NOMO-1 (cell line): ENCODE data around the gene LYPLAL1.
"Not testable (repeated sequence)": the region's sequence is repeated elsewhere in the genome, so short reads cannot be mapped to it uniquely, and the experiment has no call there.

ENCODE experiments used
- DNase-seq, 2 experiments: peaks; one replicate each; lab custom pipeline; 2025; ENCODE audit not compliant: unreplicated experiment in 2 of 2; lab: John Stamatoyannopoulos, UW

LYPLAL1 gene

DNA sequence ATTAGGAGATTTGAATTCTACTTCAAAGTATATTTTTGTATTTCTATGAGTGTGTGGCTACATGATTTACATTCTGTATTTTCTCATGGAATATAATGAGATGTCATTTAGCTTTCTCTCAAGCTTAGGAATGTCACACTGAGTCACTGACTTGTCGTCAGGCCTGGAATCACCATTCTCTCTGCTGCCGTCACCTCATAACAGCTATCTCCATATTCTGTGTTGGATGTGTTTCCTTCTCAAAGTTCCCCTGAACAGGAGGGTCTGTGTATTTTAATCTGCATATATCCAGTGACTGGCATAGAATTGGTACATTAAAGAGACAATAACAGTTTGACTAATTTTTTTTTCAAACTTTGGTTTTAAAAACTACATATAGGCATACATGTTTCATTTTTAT, 35.9 kb downstream of the LYPLAL1 start:
- DNase-seq, result no peak

GRCh38 chr1:219210067-219210466, 36.4 kb downstream of the LYPLAL1 start:
- DNase-seq, result no peak

DNA sequence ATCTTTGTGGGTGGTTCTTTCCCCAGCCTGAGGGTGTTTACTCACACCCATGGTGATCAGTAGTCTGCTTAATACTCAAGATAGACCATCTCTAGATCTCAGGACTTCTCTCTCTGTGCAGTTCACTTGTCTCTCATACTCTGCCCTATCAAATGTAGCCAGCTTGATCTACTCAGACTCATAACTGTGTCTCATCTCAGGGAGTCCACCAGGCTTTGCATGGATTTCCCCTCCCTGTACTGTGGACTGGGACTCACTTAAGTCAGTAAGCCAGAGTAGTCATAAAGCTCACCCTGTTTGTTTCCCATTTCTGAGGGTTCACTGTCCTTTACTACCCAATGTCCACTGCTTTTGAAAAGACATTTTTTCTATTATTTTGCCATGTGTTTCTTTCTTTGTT, 41.8 kb downstream of the LYPLAL1 start:
- DNase-seq, result no peak

- no peak for DNase-seq
Observed at GRCh38 chr1:219220945-219221344, 47.3 kb downstream of the LYPLAL1 start.

- DNase-seq, result no peak
Observed at GRCh38 chr1:219223496-219223895, 49.8 kb downstream of the LYPLAL1 start.

DNA sequence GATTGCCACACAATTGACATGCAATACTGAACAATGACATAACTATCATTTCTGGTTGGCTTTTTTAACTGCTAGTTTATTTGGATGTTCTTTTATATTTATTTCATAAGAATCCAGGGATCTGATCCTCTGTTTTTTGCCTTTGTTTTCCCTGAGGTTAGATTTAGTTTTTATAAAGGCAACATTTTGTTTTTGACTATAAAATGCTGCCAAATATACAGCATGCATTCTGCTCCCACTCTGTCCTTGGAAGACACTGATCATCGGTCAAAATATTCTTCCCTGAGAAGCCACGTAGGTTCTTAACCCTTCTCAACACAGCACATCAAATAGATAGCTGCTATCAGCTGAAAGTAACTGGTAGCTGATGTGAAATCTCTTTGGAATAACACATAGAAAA, 52.5 kb downstream of the LYPLAL1 start:
- DNase-seq, result no peak

- peak in 1 of 2 experiments; percentile 4 for DNase-seq
Observed at GRCh38 chr1:219227360-219228057, 53.8 kb downstream of the LYPLAL1 start.

DNA sequence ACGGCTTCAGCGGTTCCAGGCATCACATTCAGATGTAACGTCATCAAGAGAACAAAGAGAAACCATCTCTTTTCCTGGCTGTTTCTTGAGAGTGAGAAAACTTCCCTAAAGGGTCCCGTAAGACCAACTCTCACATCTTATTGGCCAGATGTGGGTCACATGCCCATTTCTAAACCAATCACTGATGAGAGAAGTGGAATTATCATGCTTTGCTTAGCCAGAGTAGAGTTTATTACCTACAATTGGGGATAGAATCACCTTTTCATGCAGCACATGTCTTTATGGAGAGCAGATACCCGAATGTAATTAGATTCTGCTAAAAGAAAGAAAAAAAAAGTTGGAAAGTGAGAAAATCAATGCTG, 54.4 kb downstream of the LYPLAL1 start:
- no peak for DNase-seq

- no peak for DNase-seq
Observed at GRCh38 chr1:219232890-219233289, 59.2 kb downstream of the LYPLAL1 start.

- DNase-seq, result no peak
Observed at GRCh38 chr1:219235903-219236481, 62.3 kb downstream of the LYPLAL1 start.

DNA sequence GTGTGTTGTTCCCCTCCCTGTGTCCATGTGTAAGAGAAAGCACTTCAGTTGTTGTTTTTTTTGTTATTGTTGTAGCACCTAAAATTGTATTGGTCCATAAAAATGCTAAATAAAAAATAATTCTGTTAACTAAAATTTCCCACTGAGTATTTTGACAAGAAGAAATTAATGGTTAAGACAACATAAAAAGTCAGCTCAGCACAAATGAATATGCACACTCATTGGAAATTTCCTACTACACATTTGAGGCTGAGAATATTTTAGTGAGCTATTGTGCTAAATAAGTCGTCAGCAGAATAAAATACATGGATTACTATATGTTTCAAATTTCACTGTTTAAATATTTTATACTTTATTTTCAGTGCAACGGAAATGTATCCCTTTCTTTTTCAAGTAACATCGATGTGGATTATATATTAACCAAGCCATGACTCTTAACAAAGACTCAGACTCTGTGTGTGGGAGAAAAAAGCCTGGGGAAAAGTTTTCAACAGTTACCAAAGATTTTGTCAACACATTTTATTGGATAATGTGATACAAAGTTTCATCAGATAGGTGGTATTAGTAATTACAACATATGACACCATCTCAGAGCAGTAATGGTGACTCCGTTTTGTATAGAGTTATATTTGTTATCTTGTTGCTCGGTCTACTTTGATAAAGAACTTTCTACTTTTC, 63.4 kb downstream of the LYPLAL1 start:
- no peak for DNase-seq

GRCh38 chr1:219239518-219239917, 65.8 kb downstream of the LYPLAL1 start:
- DNase-seq, result no peak

- DNase-seq, result no peak
Observed at GRCh38 chr1:219244864-219245263, 71.2 kb downstream of the LYPLAL1 start.

DNA sequence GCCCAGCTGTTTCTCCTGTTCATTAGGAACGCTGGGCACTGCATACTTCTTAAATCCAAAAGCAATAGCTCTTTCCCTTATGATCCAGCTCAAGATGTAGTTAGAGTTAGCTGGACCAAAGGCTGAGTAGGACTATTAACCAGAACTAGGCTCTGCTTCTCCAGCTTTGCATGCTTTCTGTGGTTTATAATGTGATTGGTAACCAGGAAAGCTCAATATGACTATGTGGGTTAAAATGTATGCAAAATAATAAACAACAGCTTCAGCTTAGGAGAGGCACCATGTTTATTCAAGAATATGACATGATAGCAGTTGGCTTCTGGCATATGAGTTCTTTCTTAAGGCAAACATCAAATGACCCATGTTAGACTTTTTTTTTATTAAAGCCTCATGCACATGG, 73.8 kb downstream of the LYPLAL1 start:
- no peak for DNase-seq

DNA sequence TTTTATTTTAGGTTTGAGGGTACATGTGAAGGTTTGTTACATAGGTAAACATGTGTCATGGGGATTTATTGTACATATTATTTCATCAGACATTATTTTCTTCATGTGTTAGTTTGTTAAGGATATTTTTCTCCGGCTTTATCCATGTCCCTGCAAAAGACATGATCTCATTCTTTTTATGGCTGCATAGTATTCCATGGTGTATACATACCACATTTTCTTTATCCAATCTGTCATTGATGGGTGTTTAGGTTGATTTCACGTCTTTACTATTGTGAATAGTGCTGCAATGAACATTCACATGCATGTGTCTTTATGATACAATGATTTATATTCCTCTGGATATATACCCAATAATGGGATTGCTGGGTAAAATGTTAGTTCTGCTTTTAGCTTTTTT, 76.8 kb downstream of the LYPLAL1 start:
- not testable (repeated sequence) for DNase-seq

GRCh38 chr1:219257751-219258150, 84.1 kb downstream of the LYPLAL1 start:
- no peak for DNase-seq

GRCh38 chr1:219261454-219261853, 87.8 kb downstream of the LYPLAL1 start:
- no peak for DNase-seq
